Epithelial cell of prostate (primary cell): Measurements from ENCODE around the gene HYAL2.

Source experiments
- DNase-seq: peaks from one replicate; pipeline ENCODE4 v3.0.0-alpha.2; 2011; ENCODE audit warnings: low read depth, low spot score
- H3K27ac ChIP-seq: fragments of 450-650 bp; 2 replicates; pipeline ENCODE4 v1.5.1; 2017; ENCODE audit warnings: mild to moderate bottlenecking

The HYAL2 gene, protein sequence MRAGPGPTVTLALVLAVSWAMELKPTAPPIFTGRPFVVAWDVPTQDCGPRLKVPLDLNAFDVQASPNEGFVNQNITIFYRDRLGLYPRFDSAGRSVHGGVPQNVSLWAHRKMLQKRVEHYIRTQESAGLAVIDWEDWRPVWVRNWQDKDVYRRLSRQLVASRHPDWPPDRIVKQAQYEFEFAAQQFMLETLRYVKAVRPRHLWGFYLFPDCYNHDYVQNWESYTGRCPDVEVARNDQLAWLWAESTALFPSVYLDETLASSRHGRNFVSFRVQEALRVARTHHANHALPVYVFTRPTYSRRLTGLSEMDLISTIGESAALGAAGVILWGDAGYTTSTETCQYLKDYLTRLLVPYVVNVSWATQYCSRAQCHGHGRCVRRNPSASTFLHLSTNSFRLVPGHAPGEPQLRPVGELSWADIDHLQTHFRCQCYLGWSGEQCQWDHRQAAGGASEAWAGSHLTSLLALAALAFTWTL

GRCh38 chr3:50322386-50323091 is at the start of gene HYAL2:
Gene HYAL2 (minus strand): TSS chr3:50322745. CDS start chr3:50320489, 2,256 bp downstream.
- peak within 1 kb of the TSS; percentile 76 for H3K27ac ChIP-seq
- DNase-seq = no peak

DNA sequence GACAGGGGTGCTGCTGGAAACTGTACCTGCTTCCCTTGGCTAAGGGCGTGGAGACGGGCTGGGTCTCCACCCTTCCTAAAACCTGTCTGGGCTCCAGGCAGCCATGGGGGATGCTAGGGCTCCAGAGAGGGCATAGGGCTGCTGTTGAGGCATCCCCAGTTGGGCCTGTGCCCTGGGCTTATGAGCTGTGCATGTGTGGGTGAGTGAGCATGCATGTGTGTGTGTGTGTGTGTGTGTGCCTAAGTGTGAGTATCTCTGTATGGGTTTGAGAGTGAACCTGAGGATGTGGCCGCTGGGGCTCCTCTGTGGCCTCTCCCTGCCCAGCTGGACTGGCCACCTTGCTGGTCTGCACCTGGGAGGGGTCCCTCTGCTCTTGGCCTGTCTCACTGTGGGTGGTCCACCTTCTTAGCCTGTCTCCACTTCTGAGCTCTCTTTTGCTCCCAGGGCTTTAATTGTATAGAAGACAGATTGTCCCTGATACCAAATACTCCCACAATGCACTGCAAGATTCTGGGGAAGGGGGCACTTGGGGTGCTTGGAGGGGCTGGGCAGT is 48.7 kb upstream of the HYAL2 start:
- DNase-seq = no peak

DNA sequence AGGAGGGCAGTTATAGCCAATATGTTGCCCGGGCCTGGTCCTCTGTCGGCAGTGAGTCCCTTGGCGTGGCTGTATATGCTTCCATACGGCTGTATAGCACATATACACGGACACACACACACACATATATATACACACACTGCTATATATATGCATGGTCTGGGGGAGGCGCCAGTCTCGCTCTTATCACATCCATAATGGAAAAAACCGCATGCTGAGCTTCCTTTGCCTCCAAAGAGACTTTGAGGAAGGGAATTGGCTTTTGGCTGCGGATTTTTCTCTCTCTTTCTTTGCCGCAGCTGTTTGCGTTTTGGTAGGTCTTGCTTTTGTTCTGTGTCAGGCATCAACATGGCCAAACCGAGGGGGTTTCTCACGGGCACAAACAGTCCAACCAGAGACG is 48.0 kb upstream of the HYAL2 start:
- no peak for DNase-seq
- no peak overlapping the region for H3K27ac ChIP-seq

More for the DNA sequence above, 48.7 kb upstream of the HYAL2 start:
- no peak overlapping the region for H3K27ac ChIP-seq

GRCh38 chr3:50369012-50369670 is 46.6 kb upstream of the HYAL2 start:
- DNase-seq = no peak
- H3K27ac ChIP-seq = no peak overlapping the region

DNA sequence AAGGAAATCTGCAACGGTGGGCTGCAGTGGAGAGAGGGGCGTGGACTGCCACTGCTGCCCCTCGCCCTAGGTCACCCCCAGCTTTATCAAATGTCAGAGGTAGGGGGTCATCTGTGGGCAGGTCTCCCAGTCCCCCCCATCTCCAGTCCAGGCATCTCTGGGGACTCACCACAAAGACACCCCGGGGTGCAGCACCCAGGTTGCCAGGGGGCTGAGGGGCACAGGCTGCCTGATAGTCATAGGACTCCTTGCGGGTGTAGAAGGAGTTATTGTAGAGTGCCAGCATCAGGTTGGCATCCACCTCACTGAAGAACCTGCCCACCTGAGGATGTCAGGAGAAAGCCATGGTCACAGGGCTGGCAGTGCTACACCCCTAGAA is 43.3 kb upstream of the HYAL2 start:
- no peak for DNase-seq
- H3K27ac ChIP-seq = no peak overlapping the region

DNA sequence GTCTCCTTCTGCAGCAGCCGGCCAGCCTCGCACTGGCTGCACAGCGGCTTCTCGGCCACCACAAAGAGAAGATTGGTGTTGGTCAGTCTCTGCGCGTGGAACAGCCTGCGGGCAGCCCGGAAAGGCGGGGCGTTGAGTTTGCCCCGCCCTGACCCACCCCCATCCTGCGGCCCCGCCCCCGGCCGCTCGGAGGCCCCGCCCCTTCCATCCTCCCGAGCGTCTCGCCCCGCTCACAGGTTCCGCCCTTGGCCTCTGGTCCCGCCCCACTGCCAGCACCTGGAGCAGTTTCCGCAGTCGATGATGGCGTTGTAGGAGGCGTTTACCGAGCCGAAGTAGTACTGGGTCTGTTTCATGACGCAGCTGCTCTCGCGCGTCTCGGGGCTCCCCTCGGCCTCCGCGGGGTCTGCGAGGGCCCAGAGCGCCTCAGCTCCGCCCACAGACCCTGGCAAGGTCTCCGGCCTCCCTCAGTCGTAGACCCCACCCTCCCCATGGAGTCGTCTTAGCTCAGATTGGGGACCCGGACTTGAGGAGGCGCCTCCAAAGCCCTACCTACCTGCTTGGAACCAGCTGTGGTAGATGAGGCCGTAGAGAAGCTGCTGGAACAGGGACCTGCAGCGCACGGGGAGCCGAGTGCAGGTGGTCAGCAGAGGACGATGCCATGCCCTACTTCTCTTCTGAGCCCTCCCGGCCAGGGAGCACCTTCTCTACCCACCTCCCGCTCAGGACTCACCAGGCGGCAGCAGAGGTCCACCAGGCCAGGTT is 42.7 kb upstream of the HYAL2 start:
- peak; percentile 67 for DNase-seq

GRCh38 chr3:50364573-50365079 is 42.1 kb upstream of the HYAL2 start:
- no peak overlapping the region for H3K27ac ChIP-seq
- no peak for DNase-seq

More for the DNA sequence above, 42.7 kb upstream of the HYAL2 start:
- H3K27ac ChIP-seq = no peak overlapping the region

DNA sequence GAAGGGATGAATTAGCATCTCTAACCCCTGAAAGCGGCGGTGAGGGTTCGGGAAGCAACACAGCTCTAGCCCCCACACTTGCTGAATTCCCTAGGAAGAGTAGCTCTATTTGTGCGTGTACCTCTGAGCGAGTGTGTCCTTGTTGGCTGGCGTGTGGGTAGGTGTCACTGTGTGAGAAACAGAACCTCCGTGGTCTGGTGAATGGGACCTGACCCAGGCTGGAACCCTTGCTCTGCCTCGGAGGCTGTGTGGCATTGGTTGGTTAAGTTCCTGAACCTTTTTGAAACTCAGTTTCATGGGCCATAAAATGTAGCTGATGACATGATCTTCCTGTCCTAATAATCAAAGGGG is 37.2 kb upstream of the HYAL2 start:
- DNase-seq = no peak
- H3K27ac ChIP-seq = no peak overlapping the region

DNA sequence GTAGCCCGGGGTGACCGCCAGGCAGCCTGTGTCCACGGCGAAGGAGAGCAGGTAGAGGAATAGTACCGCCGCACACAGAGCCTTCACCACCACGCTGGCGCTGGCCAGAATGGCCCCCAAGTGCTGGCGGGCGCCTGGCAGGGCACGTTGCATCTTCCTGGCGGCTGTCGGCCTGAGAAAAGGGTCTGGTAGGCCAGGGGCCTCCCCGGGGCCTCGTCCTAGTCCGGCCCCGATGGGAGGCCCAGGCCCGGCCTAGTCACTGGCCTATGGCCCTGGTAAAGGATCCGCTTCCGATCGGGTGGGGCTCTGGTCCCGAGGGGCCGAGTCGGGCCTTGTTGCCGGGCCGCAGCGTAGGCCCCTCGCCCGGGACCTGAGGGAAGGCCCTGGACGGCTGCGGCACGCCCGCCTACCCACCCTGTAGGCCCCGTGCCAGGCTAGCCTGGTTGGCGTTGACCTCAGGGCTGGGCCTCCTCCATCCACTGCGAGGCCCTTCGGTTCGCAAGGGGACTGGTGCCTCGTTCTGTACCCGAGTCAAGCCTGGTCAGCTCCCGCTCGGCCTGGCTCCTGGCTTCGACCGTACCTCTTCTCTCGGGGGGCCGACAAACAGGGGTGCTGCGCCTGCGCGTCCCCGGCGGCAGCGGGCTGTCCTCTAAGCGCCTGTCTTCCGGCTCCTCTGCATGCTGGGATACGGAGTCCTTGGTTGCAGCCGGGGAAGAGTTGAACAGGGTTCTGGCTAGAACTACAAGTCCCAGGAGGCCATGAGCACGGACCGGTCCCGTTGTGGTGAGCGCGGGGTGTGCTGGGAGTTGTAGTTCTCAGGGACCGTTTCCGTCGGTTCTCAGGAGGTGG is 36.6 kb upstream of the HYAL2 start, which contains the start of gene TMEM115:
TMEM115 (minus strand) TSS at position 611 of the 849 bp plus-strand sequence; CDS start at position 153, 458 bp downstream.
- peak within 1 kb of the TSS; percentile 66 for H3K27ac ChIP-seq
- DNase-seq = peak; percentile 94

DNA sequence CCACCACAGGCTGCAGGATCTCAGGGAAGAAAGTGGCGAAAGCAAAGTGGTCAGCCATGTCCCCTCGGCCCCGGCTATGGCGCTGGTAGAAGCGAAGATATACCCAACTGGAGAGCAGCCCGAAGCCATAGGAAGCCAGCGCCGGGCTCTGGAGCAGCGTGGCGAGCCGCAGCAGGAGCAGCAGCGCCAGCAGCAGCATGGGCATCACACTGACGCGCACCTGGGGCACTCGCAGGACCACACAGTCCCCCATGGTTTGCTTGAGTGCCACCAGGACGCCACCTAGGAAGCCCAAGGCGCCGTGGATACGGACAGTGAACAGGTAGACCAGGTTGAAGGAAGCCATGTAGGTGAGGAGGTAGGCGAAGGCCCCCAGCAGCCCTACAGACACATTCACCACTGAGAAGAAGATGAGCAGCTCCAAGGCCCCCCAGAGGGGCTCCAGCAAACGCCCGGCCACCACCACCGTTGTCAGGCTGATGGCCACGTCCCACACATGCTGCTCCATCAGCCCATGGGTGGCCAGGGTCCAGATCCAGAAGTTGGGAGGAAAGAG is 35.9 kb upstream of the HYAL2 start:
- H3K27ac ChIP-seq = peak overlapping the region; percentile 66
- no peak for DNase-seq

DNA sequence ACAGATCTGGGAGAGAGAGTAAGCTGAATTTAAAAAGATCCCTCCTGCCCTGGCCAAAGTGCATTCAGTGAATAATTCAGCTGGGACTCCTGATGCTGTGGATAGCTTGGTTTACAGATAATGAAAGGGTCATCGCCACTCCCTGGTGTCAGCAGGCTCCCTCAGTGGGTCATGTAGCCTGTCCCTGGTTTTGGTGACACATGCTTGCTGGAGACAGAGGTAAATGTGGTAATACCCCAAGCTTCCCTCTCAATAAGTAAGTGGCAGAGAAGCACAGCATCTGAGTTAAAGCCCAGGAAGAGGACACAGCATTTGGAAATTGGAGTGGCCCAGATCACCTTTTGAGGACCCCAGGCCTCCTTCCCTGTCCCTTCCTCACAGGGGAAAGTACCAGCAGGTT is 34.9 kb upstream of the HYAL2 start:
- H3K27ac ChIP-seq = peak overlapping the region; percentile 0
- no peak for DNase-seq

DNA sequence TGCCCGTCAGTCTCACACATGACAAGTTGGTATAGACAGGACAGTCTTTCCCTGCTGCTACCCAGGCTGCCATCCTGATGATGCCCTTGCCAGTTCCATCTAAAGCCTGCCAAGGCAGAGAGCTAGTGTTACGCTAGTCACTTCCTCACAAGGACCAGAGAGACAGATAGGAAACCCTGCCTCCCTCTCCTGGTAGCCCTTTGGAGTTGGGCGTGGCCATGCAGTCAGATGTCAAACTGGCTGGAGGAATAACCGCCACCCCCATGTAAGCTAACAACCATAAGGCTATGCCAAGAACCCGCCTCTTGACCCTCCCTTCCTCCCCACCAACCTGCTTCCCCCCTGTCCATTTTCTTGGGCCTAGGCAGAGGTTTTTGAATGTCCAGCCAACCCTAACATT is 34.0 kb upstream of the HYAL2 start:
- no peak for DNase-seq
- H3K27ac ChIP-seq = no peak overlapping the region

- no peak overlapping the region for H3K27ac ChIP-seq
- DNase-seq = no peak
These were observed 33.4 kb upstream of the HYAL2 start for GRCh38 chr3:50355829-50356552.

- DNase-seq = no peak
These were observed 32.3 kb upstream of the HYAL2 start for GRCh38 chr3:50354850-50355249.

DNA sequence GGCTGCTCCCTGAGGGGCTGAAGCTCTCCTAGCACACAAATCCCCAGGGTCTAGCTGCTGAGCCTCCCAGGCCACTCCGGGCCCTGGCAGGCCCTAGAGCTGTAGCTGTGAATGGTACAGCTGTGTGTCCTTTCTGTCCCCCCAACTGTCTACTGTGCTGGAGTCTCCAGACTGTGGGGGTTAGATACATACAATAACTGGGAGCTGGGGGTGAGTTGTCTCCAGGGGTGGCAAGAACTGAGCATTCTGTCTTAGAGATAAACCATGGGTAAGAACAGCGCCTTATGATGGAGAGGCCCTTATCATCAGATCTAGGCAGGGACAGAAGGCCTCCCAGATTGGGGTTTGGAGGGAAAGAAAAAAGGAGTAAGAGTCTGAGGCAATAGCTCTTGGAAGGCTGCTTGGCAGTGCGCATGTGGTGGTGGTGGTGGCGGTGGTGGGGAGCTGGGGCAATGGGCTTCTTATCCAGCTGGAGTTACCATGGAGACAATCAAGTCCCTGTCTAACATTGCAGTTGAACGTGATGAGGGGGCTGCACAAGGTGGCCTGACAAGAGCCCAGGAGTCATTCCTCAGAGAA is 31.7 kb upstream of the HYAL2 start:
- H3K27ac ChIP-seq = no peak overlapping the region
- no peak for DNase-seq

More at GRCh38 chr3:50354850-50355249, 32.3 kb upstream of the HYAL2 start:
- no peak overlapping the region for H3K27ac ChIP-seq

GRCh38 chr3:50353245-50354004 is 30.9 kb upstream of the HYAL2 start:
- DNase-seq = no peak

GRCh38 chr3:50352781-50353180 is 30.2 kb upstream of the HYAL2 start:
- H3K27ac ChIP-seq = no peak overlapping the region
- no peak for DNase-seq

More at GRCh38 chr3:50353245-50354004, 30.9 kb upstream of the HYAL2 start:
- no peak overlapping the region for H3K27ac ChIP-seq
